ENCODE results near the gene SEMA3F.

DNA sequence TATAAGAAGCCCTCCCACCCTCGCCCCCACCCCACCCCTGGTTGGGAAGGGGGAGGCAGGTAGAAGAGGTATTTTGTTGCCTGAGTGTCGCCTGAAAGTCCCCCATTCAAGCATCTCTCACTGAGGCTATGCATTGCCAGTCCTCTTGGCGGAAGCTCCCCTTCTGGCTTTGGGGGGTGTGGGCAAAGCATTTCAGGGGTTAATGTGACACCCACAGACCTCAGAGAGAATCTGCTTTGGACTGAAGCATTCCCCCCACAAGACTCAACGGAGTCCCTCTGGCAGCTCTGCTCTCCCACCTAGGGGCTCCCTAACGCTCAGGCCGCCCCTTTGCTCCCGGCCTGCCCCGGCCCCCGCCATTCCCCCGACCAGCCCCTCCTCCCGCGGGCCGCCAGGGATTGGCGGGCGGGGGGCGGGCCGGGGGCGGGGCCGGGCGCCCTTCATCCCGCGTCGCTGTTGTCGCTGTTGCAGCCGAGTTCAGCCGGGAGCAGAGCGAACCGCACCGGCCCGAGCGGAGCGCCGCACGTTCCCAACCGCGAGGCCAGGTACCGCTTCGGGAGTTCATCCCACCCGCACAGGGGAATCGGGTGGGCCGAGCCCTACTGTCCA, 49.8 kb downstream of the SEMA3F start, which contains the start of gene SLC38A3:
- TF ChIP-seq, protein P1, sequence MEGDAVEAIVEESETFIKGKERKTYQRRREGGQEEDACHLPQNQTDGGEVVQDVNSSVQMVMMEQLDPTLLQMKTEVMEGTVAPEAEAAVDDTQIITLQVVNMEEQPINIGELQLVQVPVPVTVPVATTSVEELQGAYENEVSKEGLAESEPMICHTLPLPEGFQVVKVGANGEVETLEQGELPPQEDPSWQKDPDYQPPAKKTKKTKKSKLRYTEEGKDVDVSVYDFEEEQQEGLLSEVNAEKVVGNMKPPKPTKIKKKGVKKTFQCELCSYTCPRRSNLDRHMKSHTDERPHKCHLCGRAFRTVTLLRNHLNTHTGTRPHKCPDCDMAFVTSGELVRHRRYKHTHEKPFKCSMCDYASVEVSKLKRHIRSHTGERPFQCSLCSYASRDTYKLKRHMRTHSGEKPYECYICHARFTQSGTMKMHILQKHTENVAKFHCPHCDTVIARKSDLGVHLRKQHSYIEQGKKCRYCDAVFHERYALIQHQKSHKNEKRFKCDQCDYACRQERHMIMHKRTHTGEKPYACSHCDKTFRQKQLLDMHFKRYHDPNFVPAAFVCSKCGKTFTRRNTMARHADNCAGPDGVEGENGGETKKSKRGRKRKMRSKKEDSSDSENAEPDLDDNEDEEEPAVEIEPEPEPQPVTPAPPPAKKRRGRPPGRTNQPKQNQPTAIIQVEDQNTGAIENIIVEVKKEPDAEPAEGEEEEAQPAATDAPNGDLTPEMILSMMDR (IDR thresholded peaks at IDR 0.05), result no peak
- no peak for TF ChIP-seq EZH2 (IDR thresholded peaks at IDR 0.05)
